GM13977 (cell line): ENCODE data around the gene NOD2.

Experiments
- DNase-seq: peaks from one replicate; pipeline ENCODE4 v3.0.0; 2012; ENCODE audit warnings: low spot score
- in situ Hi-C: fragments of 300-500 bp; cut with MboI; formaldehyde crosslinking; loops from one replicate; pipeline ENCODE4 v1.12.0; 2022; ENCODE audit warnings: low sequenced_read_pairs, low pct_unique_long_range_greater_than_20kb, mixed read lengths, inconsistent platforms; ENCODE audit not compliant: unreplicated experiment
- TF ChIP-seq, protein P1 (sequence below): IDR thresholded peaks from 2 replicates; pipeline ENCODE4 v1.5.1; 2012; ENCODE audit warnings: mild to moderate bottlenecking, control low read depth; ENCODE audit not compliant: insufficient read depth; ENCODE audit errors: extremely low read depth, missing control alignments

NOD2 gene

DNA sequence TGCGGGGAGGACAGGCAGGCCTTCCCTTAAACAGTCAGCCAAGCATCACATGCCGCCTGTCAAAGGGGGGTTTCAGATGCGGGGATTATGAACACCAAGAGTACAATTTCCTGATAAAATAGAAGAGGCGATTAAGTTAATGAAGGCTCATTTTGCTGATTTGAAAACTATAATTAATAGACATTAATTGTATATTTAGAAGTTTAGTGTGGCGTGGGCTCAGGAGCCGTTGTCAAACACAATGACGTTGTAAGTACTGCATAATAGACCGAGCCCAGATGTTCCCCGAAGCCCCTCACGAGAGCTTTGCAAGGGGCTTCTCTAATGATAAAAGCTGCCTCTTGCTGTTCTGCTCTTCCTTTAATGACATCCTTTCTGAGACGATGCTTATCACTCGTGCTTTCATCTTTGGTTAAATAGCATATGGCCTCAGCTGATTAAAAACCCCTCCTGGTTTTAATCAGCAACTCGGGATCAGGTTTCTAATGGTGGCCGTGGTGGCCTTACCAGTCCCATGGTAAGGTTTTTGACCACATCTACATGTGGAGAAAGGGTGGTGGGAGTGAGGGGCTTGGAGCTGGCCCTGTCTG lies 40.5 kb upstream of the NOD2 start:
- DNase-seq: no peak
- TF ChIP-seq, protein P1, sequence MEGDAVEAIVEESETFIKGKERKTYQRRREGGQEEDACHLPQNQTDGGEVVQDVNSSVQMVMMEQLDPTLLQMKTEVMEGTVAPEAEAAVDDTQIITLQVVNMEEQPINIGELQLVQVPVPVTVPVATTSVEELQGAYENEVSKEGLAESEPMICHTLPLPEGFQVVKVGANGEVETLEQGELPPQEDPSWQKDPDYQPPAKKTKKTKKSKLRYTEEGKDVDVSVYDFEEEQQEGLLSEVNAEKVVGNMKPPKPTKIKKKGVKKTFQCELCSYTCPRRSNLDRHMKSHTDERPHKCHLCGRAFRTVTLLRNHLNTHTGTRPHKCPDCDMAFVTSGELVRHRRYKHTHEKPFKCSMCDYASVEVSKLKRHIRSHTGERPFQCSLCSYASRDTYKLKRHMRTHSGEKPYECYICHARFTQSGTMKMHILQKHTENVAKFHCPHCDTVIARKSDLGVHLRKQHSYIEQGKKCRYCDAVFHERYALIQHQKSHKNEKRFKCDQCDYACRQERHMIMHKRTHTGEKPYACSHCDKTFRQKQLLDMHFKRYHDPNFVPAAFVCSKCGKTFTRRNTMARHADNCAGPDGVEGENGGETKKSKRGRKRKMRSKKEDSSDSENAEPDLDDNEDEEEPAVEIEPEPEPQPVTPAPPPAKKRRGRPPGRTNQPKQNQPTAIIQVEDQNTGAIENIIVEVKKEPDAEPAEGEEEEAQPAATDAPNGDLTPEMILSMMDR: no peak
- in situ Hi-C loops: no loop called here

DNA sequence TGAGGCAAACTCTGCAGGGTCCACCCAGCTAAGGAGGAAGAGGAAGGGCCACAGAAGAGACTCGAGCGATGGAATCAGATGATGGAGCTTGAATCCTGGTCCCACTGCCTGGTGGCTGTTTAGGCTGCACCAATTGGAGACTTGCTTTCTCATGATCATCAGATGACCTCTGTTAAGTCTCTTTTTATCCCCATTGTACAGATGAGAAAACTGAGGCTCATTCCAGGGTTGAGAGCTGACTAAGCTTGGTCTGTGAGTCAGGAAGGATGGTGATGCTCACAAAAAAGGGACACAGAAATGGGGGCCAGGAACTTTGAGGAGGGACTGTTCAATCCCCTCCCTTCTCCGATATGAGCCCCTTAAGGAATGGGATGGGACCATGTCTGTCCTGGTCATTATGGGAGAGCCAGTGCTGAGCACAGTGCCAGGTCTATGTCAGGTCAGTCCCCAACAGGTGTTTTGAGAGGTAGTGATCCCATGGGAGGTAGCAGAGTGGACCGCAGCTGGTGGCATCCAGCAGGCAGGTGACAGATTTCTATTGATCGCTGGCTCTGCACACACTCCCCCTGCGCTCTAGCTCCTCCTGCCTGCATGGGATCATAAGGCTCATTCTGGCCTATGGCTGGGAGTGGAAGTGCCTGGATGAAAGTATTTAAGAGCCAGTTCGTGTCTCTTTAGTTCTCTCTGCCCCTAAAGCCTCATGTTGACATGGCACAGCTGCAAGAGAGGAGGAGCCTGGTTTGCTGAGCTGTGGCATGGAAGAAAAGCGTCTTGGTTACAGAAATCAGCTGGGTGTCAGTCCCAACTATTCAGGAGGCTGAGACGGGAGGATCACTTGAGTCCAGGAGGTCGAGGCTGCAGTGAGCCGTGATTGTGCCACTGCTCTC lies 39.5 kb upstream of the NOD2 start:
- in situ Hi-C loops: no loop called here
- TF ChIP-seq, protein P1: no peak
- DNase-seq: no peak

DNA sequence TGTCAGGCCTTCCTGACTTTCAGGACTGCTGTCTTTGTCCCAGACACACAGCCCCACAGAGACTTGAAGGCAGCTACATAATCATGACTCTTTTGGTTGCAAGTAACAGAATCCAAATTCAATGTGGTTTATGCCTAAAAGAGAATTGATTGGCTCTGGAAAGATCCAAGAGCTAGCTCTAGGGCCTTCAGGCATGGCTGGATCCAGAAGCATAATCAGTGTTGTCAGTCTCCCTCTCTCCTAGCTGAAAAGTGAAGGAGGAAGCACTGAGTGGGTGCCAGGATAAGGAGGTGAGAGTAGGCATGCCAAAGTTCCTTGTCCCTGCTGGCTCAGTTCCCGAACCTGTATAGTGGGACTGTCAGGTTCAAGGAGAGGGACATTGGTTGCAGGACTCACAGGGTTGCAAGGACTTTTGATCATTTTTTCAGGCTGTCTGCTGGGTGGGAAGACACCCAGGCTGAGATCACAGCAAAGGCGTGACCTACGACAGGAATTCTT lies 37.8 kb upstream of the NOD2 start:
- TF ChIP-seq, protein P1: no peak
- DNase-seq: no peak
- in situ Hi-C loops: no loop called here

DNA sequence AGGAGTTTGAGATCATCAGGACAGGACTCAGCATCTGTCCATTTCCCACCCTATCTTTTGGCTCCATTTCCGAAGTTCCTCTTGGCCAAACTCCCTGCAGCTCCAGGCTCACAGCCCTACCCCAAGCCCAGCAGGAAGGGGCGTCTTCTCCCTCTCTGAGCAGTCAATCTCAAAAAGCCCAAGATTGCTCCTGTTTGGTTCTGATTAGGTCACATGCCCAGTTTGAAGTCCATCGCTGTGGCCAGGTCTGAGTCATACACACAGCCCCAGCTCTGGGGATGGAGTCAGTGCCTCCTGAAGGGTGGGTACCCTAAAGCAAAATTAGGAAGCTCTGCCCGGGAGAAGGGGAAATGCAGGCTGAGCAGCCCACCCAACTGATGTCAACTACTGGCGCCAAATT lies 36.2 kb upstream of the NOD2 start:
- TF ChIP-seq, protein P1: no peak
- in situ Hi-C loops: no loop called here
- DNase-seq: no peak

DNA sequence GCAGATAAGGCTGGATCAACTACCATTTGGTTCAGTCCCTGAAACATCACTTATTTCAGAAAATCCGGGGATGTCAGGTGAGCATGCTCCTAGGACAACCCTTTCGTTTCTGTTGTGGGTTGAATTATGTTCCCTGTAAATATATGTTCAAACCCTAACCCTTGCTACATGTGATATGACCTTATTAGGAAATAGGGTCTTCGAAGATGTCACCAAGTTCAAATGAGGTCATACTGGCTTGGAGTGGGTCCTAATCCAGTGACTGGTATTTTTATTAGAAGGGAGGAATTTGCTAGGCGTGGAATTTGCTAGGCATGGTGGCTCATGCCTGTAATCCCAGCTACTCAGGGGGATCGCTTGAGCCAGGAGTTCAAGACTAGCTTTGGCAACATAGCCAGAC lies 33.6 kb upstream of the NOD2 start:
- DNase-seq: no peak
- TF ChIP-seq, protein P1: no peak
- in situ Hi-C loops: loop anchor here (10.0 kb wide), 1 partner anchor 295 kb away; the partner anchor contains the start of gene BRD7

DNA sequence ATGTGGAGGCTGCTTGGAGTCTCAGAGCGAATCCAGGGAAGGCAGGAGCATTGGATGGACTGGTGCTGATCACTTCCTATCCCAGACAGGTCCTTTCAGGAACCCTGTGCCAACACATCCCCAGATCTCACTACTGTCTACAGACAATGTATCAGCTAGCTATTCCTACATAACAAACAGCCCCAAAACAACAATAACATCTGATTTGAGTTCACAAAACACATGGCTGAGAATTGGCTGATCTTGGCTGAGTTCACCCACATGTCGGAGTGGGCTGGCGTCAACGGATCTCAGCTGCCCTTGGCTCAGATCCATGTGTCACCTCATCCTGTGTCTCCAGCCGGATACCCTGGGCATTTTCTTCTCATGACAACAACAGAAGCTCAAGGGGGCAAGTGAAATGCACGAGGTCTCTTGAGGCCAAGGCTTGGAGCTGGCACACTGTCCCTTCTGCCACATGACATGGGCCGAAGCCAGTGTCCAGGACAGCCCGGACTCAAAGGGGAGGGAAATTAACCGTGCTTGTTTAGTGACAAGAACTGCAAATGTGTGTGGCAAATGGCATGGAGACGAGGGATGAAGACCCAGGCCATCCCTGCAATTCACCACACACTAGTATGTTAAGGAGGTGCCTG lies 31.0 kb upstream of the NOD2 start:
- DNase-seq: no peak
- TF ChIP-seq, protein P1: no peak
- in situ Hi-C loops: loop anchor here (10.0 kb wide), 1 partner anchor 298 kb away; the partner anchor contains the start of gene BRD7
